H9 (cell line): Measurements from ENCODE around the gene PRDM5. TPM values are rescaled to one million over a fixed set of nuclear protein-coding genes. Genes with fewer than 3 reads are reported as not detected.

Source experiments
- DNase-seq: peaks from one replicate; pipeline ENCODE4 v3.0.0-alpha.2; 2017
- H2AFZ ChIP-seq: one replicate; pipeline ENCODE4 v1.6.1; 2013; ENCODE audit warnings: mild to moderate bottlenecking, low read length, control low read depth, moderate library complexity
- H2AK5ac ChIP-seq: 2 replicates; pipeline ENCODE4 v1.6.1; 2013; ENCODE audit warnings: low read length, control low read depth, mixed read lengths; ENCODE audit not compliant: insufficient read length
- H2BK120ac ChIP-seq: one replicate; pipeline ENCODE4 v1.6.1; 2013; ENCODE audit warnings: low read depth, mild to moderate bottlenecking, low read length, control low read depth, inconsistent platforms; ENCODE audit not compliant: poor library complexity, severe bottlenecking
- H2BK12ac ChIP-seq: 2 replicates; pipeline ENCODE4 v1.6.1; 2013; ENCODE audit warnings: low read length, control low read depth, mixed read lengths, low read depth; ENCODE audit not compliant: insufficient read length
- H2BK15ac ChIP-seq: 2 replicates; pipeline ENCODE4 v1.6.1; 2013; ENCODE audit warnings: low read depth, low read length, control low read depth
- H2BK20ac ChIP-seq: one replicate; pipeline ENCODE4 v1.6.1; 2013; ENCODE audit warnings: low read depth, mild to moderate bottlenecking, low read length, control low read depth, inconsistent platforms; ENCODE audit not compliant: poor library complexity, severe bottlenecking
- H2BK5ac ChIP-seq: 2 replicates; pipeline ENCODE4 v1.6.1; 2013; ENCODE audit warnings: low read length, control low read depth, mixed read lengths; ENCODE audit not compliant: insufficient read length
- H3K14ac ChIP-seq: 2 replicates; pipeline ENCODE4 v1.6.1; 2013; ENCODE audit warnings: low read length, control low read depth; ENCODE audit not compliant: insufficient read depth
- H3K18ac ChIP-seq: 2 replicates; pipeline ENCODE4 v1.6.1; 2013; ENCODE audit warnings: low read depth, mild to moderate bottlenecking, mixed read lengths, low read length, control low read depth; ENCODE audit not compliant: insufficient read length
- H3K23ac ChIP-seq: 2 replicates; pipeline ENCODE4 v1.6.1; 2013; ENCODE audit warnings: low read length, control low read depth, mixed read lengths, low read depth; ENCODE audit not compliant: insufficient read length
- H3K23me2 ChIP-seq: 2 replicates; pipeline ENCODE4 v1.6.1; 2013; ENCODE audit warnings: low read depth, mild to moderate bottlenecking, mixed read lengths, low read length, control low read depth; ENCODE audit not compliant: insufficient read length, poor library complexity, severe bottlenecking
- H3K27ac ChIP-seq: 2 replicates; pipeline ENCODE4 v1.5.1; 2013; ENCODE audit warnings: low read length, control low read depth, mixed read lengths, low read depth; ENCODE audit not compliant: insufficient read length
- H3K27me3 ChIP-seq: 2 replicates; pipeline ENCODE4 v1.6.1; 2013; ENCODE audit warnings: low read length, control low read depth, inconsistent platforms; ENCODE audit not compliant: insufficient read depth
- H3K4ac ChIP-seq: 2 replicates; pipeline ENCODE4 v1.6.1; 2013; ENCODE audit warnings: low read depth, mild to moderate bottlenecking, control low read depth, inconsistent platforms, low read length, moderate library complexity
- H3K4me1 ChIP-seq: 2 replicates; pipeline ENCODE4 v1.6.1; 2013; ENCODE audit warnings: low read length, control low read depth, inconsistent platforms; ENCODE audit not compliant: insufficient read depth
- H3K4me2 ChIP-seq: 2 replicates; pipeline ENCODE4 v1.6.1; 2013; ENCODE audit warnings: low read length, control low read depth, mixed read lengths; ENCODE audit not compliant: insufficient read length, insufficient read depth
- H3K56ac ChIP-seq: 2 replicates; pipeline ENCODE4 v1.6.1; 2013; ENCODE audit warnings: low read depth, mild to moderate bottlenecking, mixed read lengths, low read length, control low read depth; ENCODE audit not compliant: insufficient read length
- H3K79me1 ChIP-seq: 2 replicates; pipeline ENCODE4 v1.6.1; 2013; ENCODE audit warnings: low read depth, mild to moderate bottlenecking, moderate library complexity, low read length, control low read depth, inconsistent platforms; ENCODE audit not compliant: insufficient read depth, poor library complexity, severe bottlenecking
- H3K79me2 ChIP-seq: 2 replicates; pipeline ENCODE4 v1.6.1; 2013; ENCODE audit warnings: low read length, control low read depth, inconsistent platforms; ENCODE audit not compliant: insufficient read depth
- H3K9ac ChIP-seq: 2 replicates; pipeline ENCODE4 v1.6.1; 2013; ENCODE audit warnings: low read length, control low read depth, mixed read lengths; ENCODE audit not compliant: insufficient read length; ENCODE audit errors: extremely low read depth
- H3K9me3 ChIP-seq: one replicate; pipeline ENCODE4 v1.6.1; 2013; ENCODE audit warnings: low read depth, low read length, inconsistent platforms; ENCODE audit not compliant: control insufficient read depth
- H3T11ph ChIP-seq: one replicate; pipeline ENCODE4 v1.6.1; 2013; ENCODE audit warnings: mild to moderate bottlenecking, low read length, control low read depth, inconsistent platforms
- H4K20me1 ChIP-seq: one replicate; pipeline ENCODE4 v1.6.1; 2013; ENCODE audit not compliant: control insufficient read depth, insufficient read length, insufficient read depth
- H4K5ac ChIP-seq: 2 replicates; pipeline ENCODE4 v1.6.1; 2013; ENCODE audit warnings: low read depth, mild to moderate bottlenecking, mixed read lengths, low read length, control low read depth; ENCODE audit not compliant: insufficient read length
- H4K8ac ChIP-seq: replicated peaks from 2 replicates; pipeline ENCODE4 v1.6.1; 2013; ENCODE audit warnings: low read length, control low read depth, mixed read lengths, low read depth; ENCODE audit not compliant: insufficient read length
- H4K91ac ChIP-seq: 2 replicates; pipeline ENCODE4 v1.6.1; 2013; ENCODE audit warnings: low read depth, mild to moderate bottlenecking, moderate library complexity, mixed read lengths, low read length, control low read depth; ENCODE audit not compliant: insufficient read length
- H3K27ac Mint-ChIP-seq, 3 experiments: 2 replicates in 2 of 3; 3 replicates in 1 of 3; pipeline ENCODE4 v1.8.0; 2020 to 2021; ENCODE audit warnings: mixed read lengths in 3 of 3, mild to moderate bottlenecking in 1 of 3, moderate library complexity in 1 of 3
- H3K27me3 Mint-ChIP-seq: 2 replicates; pipeline ENCODE4 v1.8.0; 2021; ENCODE audit warnings: low read depth, mild to moderate bottlenecking, moderate library complexity, mixed read lengths
- H3K36me3 Mint-ChIP-seq, 3 experiments: 2 replicates in 2 of 3; 3 replicates in 1 of 3; pipeline ENCODE4 v1.8.0; 2020 to 2021; ENCODE audit warnings: low read depth in 3 of 3, mixed read lengths in 3 of 3; ENCODE audit not compliant: insufficient read depth in 1 of 3
- H3K4me1 Mint-ChIP-seq, 2 experiments: 2 replicates each; pipeline ENCODE4 v1.8.0; 2020; ENCODE audit warnings: mixed read lengths in 2 of 2
- H3K4me3 Mint-ChIP-seq, 2 experiments: 2 replicates in 1 of 2; 3 replicates in 1 of 2; pipeline ENCODE4 v1.8.0; 2020 to 2021; ENCODE audit warnings: mild to moderate bottlenecking in 2 of 2, mixed read lengths in 2 of 2, moderate library complexity in 1 of 2
- H3K9me3 Mint-ChIP-seq, 2 experiments: 2 replicates in 1 of 2; 3 replicates in 1 of 2; pipeline ENCODE4 v1.8.0; 2020; ENCODE audit warnings: mild to moderate bottlenecking in 2 of 2, mixed read lengths in 2 of 2, moderate library complexity in 1 of 2
- CTCF ChIP-seq: fragments of 200-600 bp; sonication (generic); conservative IDR thresholded peaks from 3 replicates; pipeline ENCODE4 v1.8.0; 2021; ENCODE audit warnings: antibody characterized with exemption, mild to moderate bottlenecking
- WGBS: extraction: QIAGEN DNeasy Blood & Tissue Kit; methylation state at CpG from one replicate; pipeline ENCODE4 v1.1.7; 2013; ENCODE audit warnings: missing lambda C conversion rate, low lambda C conversion rate, mixed read lengths; ENCODE audit not compliant: insufficient read length; ENCODE audit errors: extremely low coverage; 5-methylcytosine and 5-hydroxymethylcytosine counted together
- total RNA-seq: library from RNA; stranded (reverse); gene quantifications from 2 replicates; pipeline ENCODE4 v1.2.1, GENCODE V29; 2021

The PRDM5 gene
- total RNA-seq, 1 experiment from 2014 or later: 21.7 TPM

DNA sequence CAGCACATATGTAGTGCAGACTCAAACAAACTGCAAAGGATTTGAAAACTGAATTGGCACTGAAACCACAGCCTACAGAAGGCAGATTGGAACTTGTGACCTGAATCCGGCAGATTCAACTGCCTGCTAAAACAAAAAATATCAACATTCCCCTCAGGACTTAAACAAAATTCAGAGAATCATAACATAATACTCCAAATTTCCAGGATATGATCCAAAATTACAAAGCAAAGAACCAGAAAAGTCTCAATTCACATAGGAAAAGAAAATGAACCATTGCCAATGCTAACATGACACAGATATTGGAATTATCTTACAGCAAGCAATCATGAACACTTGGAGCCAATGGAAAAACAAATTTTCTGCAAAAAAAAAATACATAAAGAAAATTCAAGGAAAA lies 250.4 kb downstream of the PRDM5 start:
- H2BK15ac ChIP-seq: no peak overlapping the region

More for the DNA sequence above, 250.4 kb downstream of the PRDM5 start:
- WGBS: no CpG with 5 or more reads among the region's 1 CpG
- H3K27ac ChIP-seq: no peak overlapping the region
- no peaks in the 10 kb centered on the region for H3K79me2 ChIP-seq
- no peak overlapping the region for H4K8ac ChIP-seq
- peaks cover 0 to 28% (median 12%) of the 10 kb centered on the region in 3 experiments; a peak in 5 of 7 replicates for H3K36me3 Mint-ChIP-seq
- H3K27me3 ChIP-seq: no peaks in the 10 kb centered on the region; the same call in 1 of the 2 replicates
- no peak overlapping the region for H3K14ac ChIP-seq
- peaks cover 14% of the 10 kb centered on the region in 2 experiments for H3K9me3 Mint-ChIP-seq
- H2BK120ac ChIP-seq: no peak overlapping the region
- H3K4ac ChIP-seq: no peak overlapping the region
- H2AK5ac ChIP-seq: no peak overlapping the region
- H3K9ac ChIP-seq: no peak overlapping the region
- H3K4me2 ChIP-seq: no peak overlapping the region
- no peak overlapping the region for H3K4me3 Mint-ChIP-seq
- H3K56ac ChIP-seq: no peak overlapping the region
- no peaks in the 10 kb centered on the region for H3K4me1 ChIP-seq
- no peak overlapping the region for H4K91ac ChIP-seq
- H3K27me3 Mint-ChIP-seq: no peaks in the 10 kb centered on the region
- H3K4me1 Mint-ChIP-seq: peaks cover 27% of the 10 kb centered on the region in 2 experiments
- H3K9me3 ChIP-seq: no peaks in the 10 kb centered on the region
- H3K18ac ChIP-seq: no peak overlapping the region
- H3K27ac Mint-ChIP-seq: peak overlapping the region in 1 of 3 experiments; percentile 86; a peak in 2 of 7 replicates
- DNase-seq: no peak
- H4K5ac ChIP-seq: no peak overlapping the region
- no peaks in the 10 kb centered on the region for H3K23me2 ChIP-seq
- no peak overlapping the region for H3T11ph ChIP-seq
- H3K79me1 ChIP-seq: no peaks in the 10 kb centered on the region
- no peaks in the 10 kb centered on the region for H4K20me1 ChIP-seq
- H2BK5ac ChIP-seq: no peak overlapping the region
- no peak for TF ChIP-seq CTCF
- H2AFZ ChIP-seq: no peak overlapping the region
- no peak overlapping the region for H3K23ac ChIP-seq
- no peak overlapping the region for H2BK12ac ChIP-seq
- no peak overlapping the region for H2BK20ac ChIP-seq
